ENCODE measurements around the gene PCNT.

DNA sequence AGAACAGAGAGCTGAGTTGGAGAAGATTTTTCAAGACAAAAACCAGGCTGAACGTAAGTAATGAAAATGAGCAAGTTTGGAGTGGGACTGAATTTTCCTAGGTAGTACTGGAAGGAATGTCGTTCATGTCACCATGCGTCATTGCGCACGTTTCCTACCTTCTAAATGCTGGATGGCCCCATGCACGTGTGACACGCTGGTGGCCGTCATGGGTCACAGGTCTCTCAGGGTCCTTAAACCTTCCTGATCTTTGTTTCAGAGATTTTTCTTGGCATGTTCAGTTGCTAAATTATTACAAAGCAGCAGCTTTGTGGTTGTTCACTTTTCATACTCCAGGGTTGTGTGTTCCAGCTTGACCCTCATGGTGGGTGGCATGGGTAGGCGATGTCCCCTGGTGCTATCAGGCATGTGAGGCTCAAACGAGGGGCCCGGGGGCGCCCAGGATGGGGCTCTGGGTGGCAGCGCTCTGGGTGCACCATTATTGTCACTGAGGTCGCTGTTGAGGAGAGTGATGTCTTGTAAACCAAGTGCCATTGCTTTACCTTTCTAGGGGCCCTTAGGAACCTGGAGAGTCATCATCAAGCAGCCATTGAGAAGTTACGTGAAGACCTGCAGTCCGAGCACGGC lies 25.3 kb downstream of the PCNT start:
- TF ChIP-seq, protein P1, sequence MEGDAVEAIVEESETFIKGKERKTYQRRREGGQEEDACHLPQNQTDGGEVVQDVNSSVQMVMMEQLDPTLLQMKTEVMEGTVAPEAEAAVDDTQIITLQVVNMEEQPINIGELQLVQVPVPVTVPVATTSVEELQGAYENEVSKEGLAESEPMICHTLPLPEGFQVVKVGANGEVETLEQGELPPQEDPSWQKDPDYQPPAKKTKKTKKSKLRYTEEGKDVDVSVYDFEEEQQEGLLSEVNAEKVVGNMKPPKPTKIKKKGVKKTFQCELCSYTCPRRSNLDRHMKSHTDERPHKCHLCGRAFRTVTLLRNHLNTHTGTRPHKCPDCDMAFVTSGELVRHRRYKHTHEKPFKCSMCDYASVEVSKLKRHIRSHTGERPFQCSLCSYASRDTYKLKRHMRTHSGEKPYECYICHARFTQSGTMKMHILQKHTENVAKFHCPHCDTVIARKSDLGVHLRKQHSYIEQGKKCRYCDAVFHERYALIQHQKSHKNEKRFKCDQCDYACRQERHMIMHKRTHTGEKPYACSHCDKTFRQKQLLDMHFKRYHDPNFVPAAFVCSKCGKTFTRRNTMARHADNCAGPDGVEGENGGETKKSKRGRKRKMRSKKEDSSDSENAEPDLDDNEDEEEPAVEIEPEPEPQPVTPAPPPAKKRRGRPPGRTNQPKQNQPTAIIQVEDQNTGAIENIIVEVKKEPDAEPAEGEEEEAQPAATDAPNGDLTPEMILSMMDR (IDR thresholded peaks at IDR 0.05) = no peak
- no peak for TF ChIP-seq EZH2 (IDR thresholded peaks at IDR 0.05; ENCODE audit: borderline replicate concordance, insufficient read depth, low read depth, low read length, poor library complexity, severe bottlenecking)

Data from B cell (primary cell).